SKM-1 treated with dmso at 0.1 percent for 144 hours (cell line): ENCODE measurements around the gene CLEC16A.

ENCODE experiments used
- DNase-seq: peaks from one replicate; lab custom pipeline; 2025; ENCODE audit not compliant: unreplicated experiment; lab: John Stamatoyannopoulos, UW

CLEC16A gene

GRCh38 chr16:10987361-10988163 lies 43.2 kb downstream of the CLEC16A start:
- no peak for DNase-seq

GRCh38 chr16:10988164-10988803 lies 43.9 kb downstream of the CLEC16A start:
- DNase-seq, result no peak

- no peak for DNase-seq
Measured at GRCh38 chr16:10988879-10989278, 44.5 kb downstream of the CLEC16A start.

GRCh38 chr16:10989559-10989958 lies 45.2 kb downstream of the CLEC16A start:
- no peak for DNase-seq

GRCh38 chr16:10990378-10990777 lies 46.0 kb downstream of the CLEC16A start:
- DNase-seq, result no peak

GRCh38 chr16:10992112-10992511 lies 47.7 kb downstream of the CLEC16A start:
- no peak for DNase-seq

- no peak for DNase-seq
Measured at GRCh38 chr16:10992797-10993196, 48.4 kb downstream of the CLEC16A start.

GRCh38 chr16:10993649-10994048 lies 49.3 kb downstream of the CLEC16A start:
- no peak for DNase-seq

GRCh38 chr16:10994571-10994970 lies 50.2 kb downstream of the CLEC16A start:
- DNase-seq, result no peak

- DNase-seq, result peak; percentile 25
Measured at GRCh38 chr16:10995565-10995964, 51.2 kb downstream of the CLEC16A start.

- no peak for DNase-seq
Measured at GRCh38 chr16:10997485-10997884, 53.1 kb downstream of the CLEC16A start.

GRCh38 chr16:10999300-10999699 lies 54.9 kb downstream of the CLEC16A start:
- DNase-seq, result no peak

GRCh38 chr16:11001611-11002010 lies 57.2 kb downstream of the CLEC16A start:
- no peak for DNase-seq

GRCh38 chr16:11003141-11003540 lies 58.8 kb downstream of the CLEC16A start:
- no peak for DNase-seq

- DNase-seq, result no peak
Measured at GRCh38 chr16:11004351-11004750, 60.0 kb downstream of the CLEC16A start.

GRCh38 chr16:11004973-11005610 lies 60.7 kb downstream of the CLEC16A start:
- no peak for DNase-seq

- no peak for DNase-seq
Measured at GRCh38 chr16:11005611-11005975, 61.2 kb downstream of the CLEC16A start.

- DNase-seq, result no peak
Measured at GRCh38 chr16:11006656-11007055, 62.3 kb downstream of the CLEC16A start.

- DNase-seq, result no peak
Measured at GRCh38 chr16:11007714-11008280, 63.4 kb downstream of the CLEC16A start.

GRCh38 chr16:11009027-11009755 lies 64.8 kb downstream of the CLEC16A start:
- no peak for DNase-seq

- DNase-seq, result no peak
Measured at GRCh38 chr16:11010575-11011221, 66.3 kb downstream of the CLEC16A start.
